HL-60 (cell line): ENCODE data around the gene SPON1.

ENCODE experiments used
- DNase-seq, 2 experiments: peaks; one replicate each; pipeline ENCODE4 v3.0.0-alpha.2; 2010 to 2020; ENCODE audit warnings: low read depth in 1 of 2, low spot score in 1 of 2
- H3K27ac ChIP-seq: fragments of 250-450 bp; sonication (Bioruptor Pico); replicated peaks from 2 replicates; pipeline ENCODE4 v1.5.1; 2020; ENCODE audit warnings: mild to moderate bottlenecking, moderate library complexity
- H3K27me3 ChIP-seq: fragments of 250-450 bp; sonication (Bioruptor Pico); 2 replicates; pipeline ENCODE4 v1.5.1; 2021; ENCODE audit warnings: mild to moderate bottlenecking, moderate library complexity; ENCODE audit not compliant: insufficient read depth, poor library complexity, severe bottlenecking
- H3K4me3 ChIP-seq: replicated peaks from 2 replicates; pipeline ENCODE4 v1.5.1; 2011; ENCODE audit warnings: mild to moderate bottlenecking, control low read depth, low read length; ENCODE audit not compliant: insufficient read depth
- CTCF ChIP-seq: IDR thresholded peaks from one replicate; pipeline ENCODE4 v1.5.1; 2011; ENCODE audit warnings: low read length, control low read depth, inconsistent platforms; ENCODE audit not compliant: insufficient read depth
- GABPA ChIP-seq: IDR thresholded peaks from 2 replicates; pipeline ENCODE4 v1.6.1; 2012; ENCODE audit warnings: low read depth
- POLR2AphosphoS5 ChIP-seq: IDR thresholded peaks from 2 replicates; pipeline ENCODE4 v1.6.1; 2012; ENCODE audit warnings: low read depth
- REST ChIP-seq: IDR thresholded peaks from 2 replicates; pipeline ENCODE4 v1.6.1; 2012; ENCODE audit warnings: low read depth; ENCODE audit not compliant: insufficient replicate concordance
- SPI1 ChIP-seq: IDR thresholded peaks from 2 replicates; pipeline ENCODE4 v1.6.1; 2012; ENCODE audit warnings: low read depth, mild to moderate bottlenecking, borderline replicate concordance

Gene SPON1

GRCh38 chr11:14223636-14224288, 261.2 kb downstream of the SPON1 start:
- TF ChIP-seq POLR2AphosphoS5, result no peak
- no peak for TF ChIP-seq SPI1
- TF ChIP-seq GABPA, result no peak
- TF ChIP-seq REST, result no peak
- TF ChIP-seq CTCF, result no peak
- DNase-seq, result no peak

GRCh38 chr11:14224395-14224794, 261.9 kb downstream of the SPON1 start:
- TF ChIP-seq CTCF, result no peak
- no peak for TF ChIP-seq SPI1
- no peak for TF ChIP-seq POLR2AphosphoS5
- TF ChIP-seq REST, result no peak
- TF ChIP-seq GABPA, result no peak
- H3K27me3 ChIP-seq, result peaks cover 2% of the 10 kb centered on the region
- no peak overlapping the region for H3K27ac ChIP-seq
- no peak for DNase-seq
- no peak overlapping the region for H3K4me3 ChIP-seq

More at GRCh38 chr11:14223636-14224288, 261.2 kb downstream of the SPON1 start:
- Histone ChIP-seq H3K4me3 (no peak overlapping the region), H3K27ac (no peak overlapping the region), H3K27me3 (peaks cover 2% of the 10 kb centered on the region)

- peaks cover 2% of the 10 kb centered on the region for H3K27me3 ChIP-seq
Measured at GRCh38 chr11:14225666-14226065, 263.1 kb downstream of the SPON1 start.

More at GRCh38 chr11:14225666-14226065, 263.1 kb downstream of the SPON1 start:
- Histone ChIP-seq H3K27ac (no peak overlapping the region), H3K4me3 (no peak overlapping the region)
- TF ChIP-seq REST (no peak), POLR2AphosphoS5 (no peak), CTCF (no peak), GABPA (no peak), SPI1 (no peak)
- DNase-seq, result no peak
